ENCODE results near the gene SHANK2. TPM values are rescaled to one million over a fixed set of nuclear protein-coding genes. Genes with fewer than 3 reads are reported as not detected.
"Not testable (repeated sequence)": the region's sequence is repeated elsewhere in the genome, so short reads cannot be mapped to it uniquely, and the experiment has no call there.

The SHANK2 gene
- total and polyA plus RNA-seq, 2 donors: 3.0 to 6.2 TPM

DNA sequence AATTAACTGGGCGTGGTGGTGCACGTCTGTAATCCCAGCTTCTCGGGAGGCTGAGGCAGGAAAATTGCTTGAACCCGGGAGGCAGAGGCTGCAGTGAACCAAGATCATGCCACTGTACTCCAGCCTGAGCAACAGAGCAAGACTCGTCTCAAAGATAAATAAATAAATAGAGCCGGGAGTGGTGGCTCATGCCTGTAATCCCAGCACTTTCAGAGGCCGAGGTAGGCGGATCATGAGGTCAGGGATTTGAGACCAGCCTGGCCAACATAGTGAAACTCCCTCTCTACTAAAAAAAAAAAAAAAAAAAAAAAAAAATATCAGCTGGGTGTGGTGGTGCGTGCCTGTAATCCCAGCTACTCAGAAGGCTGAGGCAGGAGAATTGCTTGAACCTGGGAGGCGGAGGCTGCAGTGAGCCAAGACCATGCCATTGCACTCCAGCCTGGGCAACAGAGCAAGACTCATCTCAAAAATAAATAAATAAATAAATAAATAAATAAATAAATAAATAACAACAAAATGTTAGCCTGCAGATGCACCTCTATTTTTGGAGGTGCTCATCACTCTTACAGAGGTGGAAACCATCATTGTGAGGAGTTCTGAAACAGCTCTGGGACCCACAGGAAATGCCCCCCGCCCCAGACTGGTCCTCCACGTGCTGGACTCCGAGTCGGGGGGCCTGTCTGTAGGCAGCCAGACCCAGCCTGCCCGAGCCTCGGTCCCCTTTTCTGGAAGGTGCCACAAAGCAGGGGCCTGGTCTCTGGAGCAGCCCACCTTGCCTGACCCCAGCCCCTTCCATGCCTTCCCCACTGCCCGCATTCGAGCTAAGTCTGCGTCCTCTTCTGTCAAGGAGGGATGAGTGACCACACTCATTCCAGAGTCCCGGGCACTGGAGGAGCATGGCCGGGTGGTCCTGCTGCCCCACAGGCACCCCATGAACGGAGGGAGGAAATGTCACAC lies 18.2 kb downstream of the SHANK2 start:
- not testable (repeated sequence) for DNase-seq (ENCODE audit: extremely low spot score); H3K36me3 ChIP-seq (ENCODE audit: insufficient read depth); H3K4me1 ChIP-seq (ENCODE audit: insufficient read depth); H3K4me3 ChIP-seq (ENCODE audit: low read depth, low read length); H3K27ac ChIP-seq (ENCODE audit: low read depth)
- WGBS: 77% methylated on average over 22 of the region's 22 CpGs

DNA sequence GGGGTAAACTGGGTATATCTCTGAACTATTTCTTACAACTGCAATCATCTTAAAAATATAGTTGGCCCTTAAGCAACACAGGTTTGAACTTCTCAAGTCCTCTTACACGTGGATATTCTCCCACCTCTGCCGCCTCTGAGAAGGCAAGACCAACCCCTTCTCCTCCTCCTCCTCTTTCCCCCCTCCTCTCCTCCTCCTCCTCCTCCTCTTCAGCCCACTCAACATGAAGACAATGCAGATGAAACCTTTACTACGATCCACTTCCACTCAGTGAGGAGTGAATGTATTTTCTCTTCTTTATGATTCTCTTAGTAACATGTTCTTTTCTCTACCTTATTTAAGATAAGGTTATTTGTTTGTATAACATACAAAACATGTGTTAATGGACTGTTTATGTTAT lies 20.0 kb downstream of the SHANK2 start:
- Histone ChIP-seq H3K4me3 (ENCODE audit: low read depth, low read length) (no peak overlapping the region), H3K4me1 (ENCODE audit: insufficient read depth) (no peaks in the 10 kb centered on the region), H3K27ac (ENCODE audit: low read depth) (no peak overlapping the region), H3K36me3 (ENCODE audit: insufficient read depth) (no peaks in the 10 kb centered on the region)
- 53% methylated on average over 3 of the region's 3 CpGs for WGBS
- no peak for DNase-seq (ENCODE audit: extremely low spot score)

DNA sequence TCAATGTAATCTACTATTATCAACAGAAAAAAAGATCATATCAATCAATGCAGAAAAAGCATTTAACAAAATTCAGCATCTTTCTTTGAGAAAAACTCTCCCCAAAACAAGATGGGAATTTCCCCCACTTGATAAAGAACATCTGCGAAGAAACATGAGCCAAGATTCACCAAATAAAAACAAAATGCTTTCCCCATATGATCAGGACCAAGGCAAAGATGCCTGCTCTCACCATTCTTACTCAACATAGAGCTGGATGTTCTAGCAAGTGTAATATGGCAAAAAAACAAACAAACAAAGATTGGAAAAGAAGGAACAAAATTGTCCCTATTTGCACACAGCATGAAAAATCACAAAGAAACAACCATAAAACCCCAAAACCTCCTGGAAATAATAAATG lies 23.4 kb downstream of the SHANK2 start:
- no peak overlapping the region for H3K4me3 ChIP-seq (ENCODE audit: low read depth, low read length)
- 76% methylated on average over 1 of the region's 1 CpG for WGBS
- no peaks in the 10 kb centered on the region for H3K36me3 ChIP-seq (ENCODE audit: insufficient read depth)
- H3K27ac ChIP-seq (ENCODE audit: low read depth): no peak overlapping the region
- H3K4me1 ChIP-seq (ENCODE audit: insufficient read depth): no peaks in the 10 kb centered on the region
- no peak for DNase-seq (ENCODE audit: extremely low spot score)

DNA sequence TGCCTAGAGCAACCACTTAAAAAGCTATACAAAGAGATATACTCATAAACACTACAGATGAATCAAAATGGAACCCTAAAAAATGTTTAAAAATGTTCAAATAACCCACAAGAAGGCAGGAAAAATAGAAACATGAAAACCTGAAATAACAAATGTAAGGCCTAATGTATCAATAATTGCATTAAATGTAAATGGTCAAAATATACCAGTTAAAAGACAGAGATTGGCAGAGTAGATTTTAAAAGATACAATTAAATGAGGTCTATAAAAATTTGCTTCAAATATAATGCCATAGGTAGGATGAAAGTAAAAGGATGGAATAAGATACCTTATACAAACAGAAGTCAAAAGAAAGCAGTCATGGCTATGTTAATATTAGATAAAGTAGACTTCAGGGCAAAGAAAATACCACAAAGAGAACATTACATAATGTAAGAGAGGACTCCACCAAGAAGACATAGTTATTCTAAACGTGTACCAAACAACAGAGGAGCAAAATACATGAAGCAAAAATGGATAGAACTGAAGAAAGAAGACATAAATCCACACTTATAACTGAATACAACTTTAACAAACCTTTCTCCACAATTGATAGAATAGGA lies 25.2 kb downstream of the SHANK2 start:
- DNase-seq (ENCODE audit: extremely low spot score): no peak
- H3K36me3 ChIP-seq (ENCODE audit: insufficient read depth): no peaks in the 10 kb centered on the region
- no peak overlapping the region for H3K4me3 ChIP-seq (ENCODE audit: low read depth, low read length)
- no peaks in the 10 kb centered on the region for H3K4me1 ChIP-seq (ENCODE audit: insufficient read depth)
- H3K27ac ChIP-seq (ENCODE audit: low read depth): no peak overlapping the region
- WGBS: 31% methylated on average over 1 of the region's 1 CpG

DNA sequence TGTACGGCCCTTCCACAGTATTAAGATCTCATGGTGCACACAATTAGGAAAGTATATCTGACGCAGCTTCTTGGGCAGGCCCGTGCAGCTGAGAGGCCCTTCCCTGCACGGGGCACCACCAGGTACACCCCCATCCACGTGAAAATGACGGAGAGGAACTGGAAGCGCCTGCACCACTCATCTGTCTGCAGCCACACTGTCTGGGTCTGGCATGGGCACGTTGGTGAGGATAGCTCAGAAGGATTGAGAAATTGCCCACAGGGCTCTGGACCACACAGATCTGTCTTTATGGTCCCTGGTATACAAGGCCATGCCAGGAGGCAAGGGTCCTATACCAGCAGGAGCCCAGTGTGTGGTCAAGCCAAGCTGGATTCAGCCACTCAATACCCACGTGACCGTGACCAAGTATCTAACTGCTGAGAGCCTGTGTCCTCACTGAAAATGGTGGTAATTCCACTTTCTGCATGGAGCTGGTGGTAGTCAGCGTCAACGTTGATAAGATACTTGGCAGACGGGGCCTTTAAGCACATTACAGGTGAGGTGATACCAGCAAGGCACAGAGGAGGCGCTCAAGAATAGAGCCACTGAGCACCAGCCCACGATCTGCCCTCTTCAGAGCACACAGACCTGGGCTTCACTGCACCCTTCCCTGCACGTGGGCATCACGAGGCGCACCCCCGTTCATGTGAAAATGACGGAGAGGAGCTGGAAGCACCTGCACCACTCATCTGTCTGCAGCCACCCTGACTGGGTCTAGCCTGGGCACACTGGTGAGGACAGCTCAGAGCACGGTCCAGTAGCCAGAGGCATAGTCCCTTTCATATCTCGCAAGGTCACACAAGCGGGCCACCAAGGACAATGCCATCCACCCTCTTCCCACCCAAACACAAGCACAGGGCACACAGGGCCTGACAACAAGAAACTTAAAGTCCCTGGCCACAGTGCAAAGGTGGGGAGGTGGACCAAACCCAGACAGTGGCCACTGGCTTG lies 28.4 kb downstream of the SHANK2 start:
- DNase-seq (ENCODE audit: extremely low spot score): no peak
- Histone ChIP-seq H3K4me3 (ENCODE audit: low read depth, low read length) (no peak overlapping the region), H3K27ac (ENCODE audit: low read depth) (no peak overlapping the region), H3K4me1 (ENCODE audit: insufficient read depth) (no peaks in the 10 kb centered on the region), H3K36me3 (ENCODE audit: insufficient read depth) (no peaks in the 10 kb centered on the region)
- 90% methylated on average over 23 of the region's 23 CpGs for WGBS

DNA sequence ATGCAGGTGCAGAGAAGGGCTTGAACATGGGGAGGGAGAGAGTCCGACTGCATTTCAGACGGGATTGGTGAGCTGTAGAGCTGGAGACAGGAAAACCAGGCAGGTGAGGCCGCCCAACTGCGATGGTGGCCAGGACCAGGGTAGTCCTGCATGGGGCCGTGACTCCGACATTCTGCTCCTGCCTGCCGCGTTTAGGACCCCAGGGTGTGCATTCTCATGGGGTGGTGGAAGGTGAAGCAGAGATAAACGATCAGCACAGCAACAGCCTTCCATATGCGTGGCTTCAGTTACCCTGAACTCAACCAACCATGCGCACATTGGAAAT lies 29.3 kb downstream of the SHANK2 start:
- no peak for DNase-seq (ENCODE audit: extremely low spot score)
- 93% methylated on average over 11 of the region's 11 CpGs for WGBS
- no peak overlapping the region for H3K27ac ChIP-seq (ENCODE audit: low read depth)

DNA sequence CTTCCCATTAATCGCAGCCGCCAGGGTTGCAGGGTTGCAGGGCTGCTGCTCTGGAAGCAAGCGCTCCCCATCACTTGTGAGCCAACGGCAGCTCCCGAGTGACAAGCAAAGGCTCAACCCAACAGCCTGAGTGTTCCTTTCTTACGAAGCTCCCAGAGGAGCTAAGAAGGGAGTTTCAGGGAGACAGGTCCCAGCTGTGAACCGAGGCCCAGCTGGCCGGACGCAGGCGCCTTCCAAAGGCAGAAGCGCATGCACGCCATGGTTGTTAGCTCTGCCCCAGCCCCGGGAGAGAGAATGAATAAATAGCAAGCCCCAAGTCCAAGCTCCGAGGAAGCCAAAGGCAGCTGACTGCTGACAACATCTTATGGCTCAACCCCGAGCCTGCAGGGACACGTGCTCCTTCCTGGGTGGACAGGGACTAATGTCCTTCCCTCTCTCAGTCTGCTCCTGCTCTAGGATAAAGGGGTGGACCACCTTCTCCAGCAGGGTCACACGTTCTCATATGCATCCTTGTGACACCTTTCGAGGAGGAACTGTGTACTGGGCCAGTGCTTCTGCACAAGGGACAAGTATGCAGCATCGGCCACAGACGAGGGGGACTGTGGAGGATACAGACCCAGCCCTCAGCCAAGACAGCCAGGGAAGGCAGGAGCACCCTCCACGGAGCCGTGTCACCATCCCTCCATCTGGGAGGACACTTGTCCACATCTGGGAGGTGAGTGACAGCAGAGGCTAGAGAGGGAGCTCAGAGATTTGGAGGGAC lies 29.9 kb downstream of the SHANK2 start:
- DNase-seq (ENCODE audit: extremely low spot score): no peak
- 54% methylated on average over 22 of the region's 22 CpGs for WGBS
- no peak overlapping the region for H3K27ac ChIP-seq (ENCODE audit: low read depth)
- no peaks in the 10 kb centered on the region for H3K4me1 ChIP-seq (ENCODE audit: insufficient read depth)
- H3K36me3 ChIP-seq (ENCODE audit: insufficient read depth): no peaks in the 10 kb centered on the region
- H3K4me3 ChIP-seq (ENCODE audit: low read depth, low read length): no peak overlapping the region

More for the DNA sequence above, 29.3 kb downstream of the SHANK2 start:
- Histone ChIP-seq H3K4me3 (ENCODE audit: low read depth, low read length) (no peak overlapping the region), H3K36me3 (ENCODE audit: insufficient read depth) (no peaks in the 10 kb centered on the region), H3K4me1 (ENCODE audit: insufficient read depth) (no peaks in the 10 kb centered on the region)

DNA sequence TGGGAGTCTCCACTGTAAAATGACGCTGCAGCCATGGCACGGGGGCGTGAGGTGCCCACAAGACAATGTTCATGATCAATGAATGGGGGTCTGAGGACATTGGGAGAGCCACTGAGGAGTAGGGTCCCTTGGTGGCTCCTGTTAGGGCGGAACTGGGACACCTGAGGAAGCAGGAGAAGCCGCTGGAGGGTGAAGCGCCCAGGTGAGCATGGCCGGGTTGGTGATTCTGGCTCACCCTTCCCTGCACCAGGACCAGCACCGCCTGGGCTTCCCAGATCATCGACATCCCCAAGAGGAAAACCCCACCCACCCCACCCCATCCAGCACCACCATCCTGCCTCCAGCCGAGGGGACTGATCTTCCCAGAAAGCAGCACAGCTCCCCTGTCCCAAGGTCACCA lies 30.6 kb downstream of the SHANK2 start:
- H3K4me3 ChIP-seq (ENCODE audit: low read depth, low read length): no peak overlapping the region
- 83% methylated on average over 10 of the region's 10 CpGs for WGBS
- no peaks in the 10 kb centered on the region for H3K4me1 ChIP-seq (ENCODE audit: insufficient read depth)
- DNase-seq (ENCODE audit: extremely low spot score): no peak
- H3K27ac ChIP-seq (ENCODE audit: low read depth): no peak overlapping the region
- H3K36me3 ChIP-seq (ENCODE audit: insufficient read depth): no peaks in the 10 kb centered on the region

DNA sequence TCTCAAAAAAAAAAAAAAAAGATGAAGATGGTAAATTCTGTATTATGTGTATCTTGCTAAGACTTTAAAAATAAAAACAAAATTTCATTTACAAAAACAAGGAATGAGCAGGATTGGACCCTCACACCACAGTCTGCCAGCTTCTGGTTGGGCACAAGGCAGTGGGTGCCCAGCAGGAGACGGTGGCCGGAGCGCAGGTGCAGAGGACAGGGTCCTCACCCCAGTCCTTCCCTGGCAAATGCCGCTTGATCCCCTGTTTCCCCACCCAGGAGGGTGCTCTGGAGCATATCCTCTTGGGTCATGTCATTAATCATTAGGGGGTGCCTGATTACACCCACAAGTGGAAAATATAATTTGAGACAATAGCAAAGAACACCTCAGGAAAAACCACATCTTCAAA lies 31.2 kb downstream of the SHANK2 start:
- Histone ChIP-seq H3K36me3 (ENCODE audit: insufficient read depth) (no peaks in the 10 kb centered on the region), H3K4me3 (ENCODE audit: low read depth, low read length) (no peak overlapping the region), H3K4me1 (ENCODE audit: insufficient read depth) (no peaks in the 10 kb centered on the region), H3K27ac (ENCODE audit: low read depth) (no peak overlapping the region)
- no peak for DNase-seq (ENCODE audit: extremely low spot score)
- WGBS: 96% methylated on average over 4 of the region's 4 CpGs

DNA sequence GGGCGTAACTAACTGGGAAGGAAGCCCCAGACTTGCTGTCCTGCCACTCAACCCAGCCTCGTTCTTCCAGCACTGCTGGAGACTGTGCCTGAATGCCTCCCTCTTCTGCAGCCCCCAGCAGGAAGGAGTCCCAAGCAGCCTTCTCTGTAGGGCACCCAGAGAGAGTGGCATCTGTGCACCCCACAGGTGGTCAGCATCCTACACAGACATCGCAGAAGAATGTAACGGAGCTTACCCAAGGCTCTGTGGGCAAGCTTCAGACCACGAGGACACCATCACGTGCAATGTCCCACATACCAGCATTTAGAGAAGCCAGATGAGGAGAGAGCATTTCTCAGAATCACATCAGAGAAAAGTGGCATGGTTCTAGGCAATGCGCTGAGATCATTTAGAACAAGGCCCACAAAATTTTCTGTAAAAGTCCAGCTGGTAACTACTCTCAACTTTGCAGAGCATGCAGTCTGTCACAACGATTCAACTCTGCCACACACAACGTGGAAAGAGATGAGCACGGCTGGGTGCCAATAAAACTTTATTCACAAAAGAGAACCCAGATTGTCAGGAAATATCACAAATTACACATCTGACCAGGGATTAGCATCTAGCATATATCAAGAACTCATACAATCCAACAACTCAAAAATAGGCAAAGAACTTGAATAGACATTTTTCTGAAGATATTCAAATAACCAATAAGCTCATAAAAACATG lies 33.4 kb downstream of the SHANK2 start:
- Histone ChIP-seq H3K36me3 (ENCODE audit: insufficient read depth) (no peaks in the 10 kb centered on the region), H3K27ac (ENCODE audit: low read depth) (no peak overlapping the region), H3K4me3 (ENCODE audit: low read depth, low read length) (no peak overlapping the region), H3K4me1 (ENCODE audit: insufficient read depth) (no peaks in the 10 kb centered on the region)
- no peak for DNase-seq (ENCODE audit: extremely low spot score)
- WGBS: 85% methylated on average over 10 of the region's 10 CpGs

DNA sequence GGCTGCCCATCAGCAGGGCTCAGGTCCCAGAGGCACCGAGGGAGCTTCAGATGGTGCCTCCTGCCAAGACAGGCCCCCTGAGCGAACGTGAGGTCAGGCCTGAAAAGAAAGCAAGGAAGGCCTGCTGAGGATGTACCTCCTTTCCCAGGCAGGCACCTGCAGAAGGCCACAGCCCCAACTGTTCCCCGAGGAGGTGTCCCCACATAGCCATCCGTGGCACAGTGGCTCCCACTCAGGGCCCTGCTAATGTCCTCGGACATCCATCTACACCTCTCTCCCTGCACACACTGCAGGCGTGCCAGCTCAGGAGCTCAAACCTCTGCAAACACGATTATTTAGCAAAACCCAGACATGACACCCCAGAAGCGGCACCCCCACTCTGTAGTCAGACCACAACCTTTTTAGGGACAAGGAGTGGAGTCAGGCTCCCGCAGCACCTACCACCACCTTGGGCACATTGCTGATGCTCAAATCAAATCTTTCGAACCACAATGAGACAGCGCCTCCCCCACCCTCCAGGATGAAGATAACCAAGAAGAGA lies 36.9 kb downstream of the SHANK2 start:
- no peaks in the 10 kb centered on the region for H3K36me3 ChIP-seq (ENCODE audit: insufficient read depth)
- no peak overlapping the region for H3K4me3 ChIP-seq (ENCODE audit: low read depth, low read length)
- no peaks in the 10 kb centered on the region for H3K4me1 ChIP-seq (ENCODE audit: insufficient read depth)
- H3K27ac ChIP-seq (ENCODE audit: low read depth): no peak overlapping the region
- DNase-seq (ENCODE audit: extremely low spot score): no peak
- WGBS: 92% methylated on average over 12 of the region's 12 CpGs
